Upper lobe of left lung (tissue), 6 donors: ENCODE results near the gene VPS13C. TPM values are rescaled to one million over a fixed set of nuclear protein-coding genes. Genes with fewer than 3 reads are reported as not detected.
A peak's percentile ranks its signal among the peaks of the same experiment; 100 is the strongest.

Experiments used
- ATAC-seq, 2 donors: fragments of 200-7000 bp; cut with Tn5 transposase; one replicate each; pipeline ENCODE4 v1.9.1; 2022; ENCODE audit warnings: mild to moderate bottlenecking in 2 of 2, moderate library complexity in 2 of 2; ENCODE audit not compliant: low FRiP score in 2 of 2
- DNase-seq, 2 donors: peaks; one replicate each; pipeline ENCODE4 v3.0.0-alpha.2; 2019 to 2020
- H3K27ac ChIP-seq, 4 donors: fragments of 200-600 bp; sonication (generic); one replicate each; pipeline ENCODE4 v1.5.1; 2016 to 2019
- H3K27me3 ChIP-seq, 4 donors: fragments of 200-600 bp; sonication (generic); one replicate each; pipeline ENCODE4 v1.5.1; 2017 to 2019
- H3K36me3 ChIP-seq, 4 donors: fragments of 200-600 bp; sonication (generic); one replicate each; pipeline ENCODE4 v1.5.1; 2016 to 2019
- H3K4me1 ChIP-seq, 4 donors: fragments of 200-600 bp; sonication (generic); one replicate each; pipeline ENCODE4 v1.5.1; 2018 to 2019
- H3K4me3 ChIP-seq, 4 donors: fragments of 200-600 bp; sonication (generic); one replicate each; pipeline ENCODE4 v1.5.1; 2017 to 2019; ENCODE audit warnings: mild to moderate bottlenecking in 2 of 4, moderate library complexity in 1 of 4
- H3K9me3 ChIP-seq, 4 donors: fragments of 200-600 bp; sonication (generic); one replicate each; pipeline ENCODE4 v1.5.1; 2018 to 2019
- EP300 ChIP-seq, 4 donors: sonication (generic); formaldehyde crosslinking; IDR thresholded peaks; one replicate each; pipeline ENCODE4 v1.5.1; 2017; ENCODE audit warnings: antibody characterized with exemption in 4 of 4, control low read depth in 2 of 4
- POLR2A ChIP-seq, 4 donors: fragments of 450-650 bp; IDR thresholded peaks; one replicate each; pipeline ENCODE4 v1.5.1; 2016 to 2017; ENCODE audit warnings: antibody characterized with exemption in 4 of 4, mild to moderate bottlenecking in 2 of 4
- POLR2AphosphoS5 ChIP-seq, 2 donors: sonication (generic); formaldehyde crosslinking; IDR thresholded peaks; one replicate each; pipeline ENCODE4 v1.5.1; 2017; ENCODE audit warnings: antibody characterized with exemption in 2 of 2
- WGBS, 2 donors: methylation state at CpG; one replicate each; pipeline ENCODE4 v1.1.5; 2017 to 2018; 5-methylcytosine and 5-hydroxymethylcytosine counted together
- total RNA-seq, 6 donors: library from RNA; depleted of rRNA in 4 of 6; stranded (reverse); fragments of >200 nt in 4 of 6; gene quantifications; one replicate each; pipeline versions ENCODE4 v1.1.0 to v1.2.1, GENCODE V29; 2016 to 2021
- TF ChIP-seq, protein P1 (sequence below), 6 experiments: fragments of 450-650 bp in 4 of 6; fragments of 200-600 bp in 2 of 6; sonication (generic) in 2 of 6; IDR thresholded peaks; one replicate each; pipeline ENCODE4 v1.5.1; 2016 to 2019; ENCODE audit warnings: antibody characterized with exemption in 6 of 6
- donor health status: DM: no; HTN: no; CAD: no; lungs with moderate emphysema.
- donor health status: DM: no; HTN: yes; CAD: no; lungs with severe emphysema.

Gene VPS13C
- total RNA-seq, 6 donors from 2014 or later = 73.7 to 180 (median 97.4) TPM

DNA sequence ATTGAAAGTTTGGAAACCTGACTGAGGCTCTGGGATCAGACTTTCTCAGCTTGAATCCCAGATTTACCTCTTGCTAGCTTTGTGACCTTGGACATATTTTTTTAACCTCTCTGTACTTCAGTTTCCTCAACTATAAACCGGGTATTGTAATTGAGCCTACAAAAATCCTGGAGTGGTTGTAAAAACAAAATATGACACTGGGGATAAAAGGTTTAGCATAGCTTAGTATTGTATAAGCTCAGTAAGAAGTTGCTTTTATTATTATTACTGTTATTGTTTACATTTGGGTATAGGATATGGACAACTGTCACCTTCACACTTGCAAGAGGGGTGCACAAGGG lies 28.1 kb upstream of the VPS13C start:
- Histone ChIP-seq H3K9me3 (no peaks in the 10 kb centered on the region), H3K4me3 (no peak overlapping the region), H3K36me3 (no peaks in the 10 kb centered on the region), H3K27ac (no peak overlapping the region), H3K27me3 (no peaks in the 10 kb centered on the region), H3K4me1 (no peaks in the 10 kb centered on the region)
- WGBS, 2 donors = 61 to 66% methylated on average over 1 of the region's 1 CpG
- TF ChIP-seq, protein P1, sequence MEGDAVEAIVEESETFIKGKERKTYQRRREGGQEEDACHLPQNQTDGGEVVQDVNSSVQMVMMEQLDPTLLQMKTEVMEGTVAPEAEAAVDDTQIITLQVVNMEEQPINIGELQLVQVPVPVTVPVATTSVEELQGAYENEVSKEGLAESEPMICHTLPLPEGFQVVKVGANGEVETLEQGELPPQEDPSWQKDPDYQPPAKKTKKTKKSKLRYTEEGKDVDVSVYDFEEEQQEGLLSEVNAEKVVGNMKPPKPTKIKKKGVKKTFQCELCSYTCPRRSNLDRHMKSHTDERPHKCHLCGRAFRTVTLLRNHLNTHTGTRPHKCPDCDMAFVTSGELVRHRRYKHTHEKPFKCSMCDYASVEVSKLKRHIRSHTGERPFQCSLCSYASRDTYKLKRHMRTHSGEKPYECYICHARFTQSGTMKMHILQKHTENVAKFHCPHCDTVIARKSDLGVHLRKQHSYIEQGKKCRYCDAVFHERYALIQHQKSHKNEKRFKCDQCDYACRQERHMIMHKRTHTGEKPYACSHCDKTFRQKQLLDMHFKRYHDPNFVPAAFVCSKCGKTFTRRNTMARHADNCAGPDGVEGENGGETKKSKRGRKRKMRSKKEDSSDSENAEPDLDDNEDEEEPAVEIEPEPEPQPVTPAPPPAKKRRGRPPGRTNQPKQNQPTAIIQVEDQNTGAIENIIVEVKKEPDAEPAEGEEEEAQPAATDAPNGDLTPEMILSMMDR (IDR thresholded peaks at IDR 0.05) = no peak
- TF ChIP-seq POLR2A (IDR thresholded peaks at IDR 0.05) (no peak), EP300 (IDR thresholded peaks at IDR 0.05) (no peak), POLR2AphosphoS5 (IDR thresholded peaks at IDR 0.05) (no peak)
- DNase-seq = no peak
- ATAC-seq = no peak

DNA sequence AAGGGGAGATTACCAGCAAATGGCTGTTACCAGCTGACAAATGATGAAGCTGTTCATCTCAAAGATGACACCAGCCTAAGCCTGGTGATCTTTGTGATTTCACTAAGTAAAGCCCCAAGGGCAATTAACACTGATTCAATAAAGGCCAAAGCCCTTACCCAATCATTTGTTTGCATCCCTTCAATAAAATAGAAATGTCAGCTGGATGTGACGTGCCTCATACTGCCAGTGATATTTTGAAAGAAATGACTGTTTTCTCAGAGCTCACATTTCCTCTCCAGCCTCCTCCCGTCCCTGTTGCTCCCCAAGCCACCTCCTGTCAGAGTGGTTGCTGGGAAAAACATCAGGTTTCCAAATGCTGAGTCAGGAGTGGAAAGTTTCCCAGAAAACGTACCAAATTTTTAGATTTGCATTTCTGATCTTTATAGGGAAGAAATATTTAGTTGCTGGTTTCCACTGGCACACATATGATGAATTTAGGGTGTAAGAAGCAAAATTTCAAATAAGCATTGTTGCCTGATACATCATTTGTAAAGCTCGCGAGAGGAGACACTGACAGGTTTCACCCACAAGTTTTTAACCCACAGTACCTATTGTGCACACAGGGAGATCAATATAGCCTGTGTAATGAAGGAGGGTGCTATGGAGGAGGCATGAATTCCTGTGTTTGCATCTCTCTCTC lies 27.6 kb upstream of the VPS13C start:
- H3K27ac ChIP-seq = no peak overlapping the region
- no peak for ATAC-seq
- TF ChIP-seq POLR2AphosphoS5 (IDR thresholded peaks at IDR 0.05) = peak in 1 of 2 donors; percentile 39
- peak in 1 of 4 donors; percentile 10 for TF ChIP-seq EP300 (IDR thresholded peaks at IDR 0.05)
- no peak for TF ChIP-seq POLR2A (IDR thresholded peaks at IDR 0.05)
- H3K27me3 ChIP-seq = no peaks in the 10 kb centered on the region
- H3K4me1 ChIP-seq = no peaks in the 10 kb centered on the region
- no peaks in the 10 kb centered on the region for H3K9me3 ChIP-seq
- 47 to 50% methylated on average over 5 of the region's 5 CpGs for WGBS, 2 donors
- no peak for DNase-seq
- no peak overlapping the region for H3K4me3 ChIP-seq
- H3K36me3 ChIP-seq = no peaks in the 10 kb centered on the region

DNA sequence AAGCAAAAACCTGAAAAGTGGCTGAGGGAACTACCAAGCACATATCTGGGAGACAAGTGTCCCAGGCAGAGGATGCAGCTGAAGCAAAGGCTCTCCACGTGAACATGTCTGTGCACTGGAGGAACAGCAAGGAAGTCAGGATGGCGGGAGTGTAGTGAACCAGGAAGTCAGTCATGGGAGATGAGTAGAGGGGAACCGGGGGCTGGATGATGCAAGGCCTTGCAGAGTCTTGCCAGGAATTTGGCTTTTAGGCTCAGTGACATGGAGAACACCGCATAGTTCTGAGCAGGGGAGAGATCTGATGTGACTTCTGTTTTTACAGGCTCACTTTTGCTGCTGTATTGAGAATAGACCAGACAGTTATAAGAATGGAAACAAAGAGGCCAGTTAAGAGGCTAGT lies 25.5 kb upstream of the VPS13C start:
- no peak overlapping the region for H3K27ac ChIP-seq
- TF ChIP-seq EP300 (IDR thresholded peaks at IDR 0.05) = no peak
- no peak for TF ChIP-seq POLR2AphosphoS5 (IDR thresholded peaks at IDR 0.05)
- TF ChIP-seq, protein P1 (IDR thresholded peaks at IDR 0.05) = no peak
- TF ChIP-seq POLR2A (IDR thresholded peaks at IDR 0.05) = no peak
- peak in 1 of 2 donors; percentile 24 for DNase-seq
- no peaks in the 10 kb centered on the region for H3K9me3 ChIP-seq
- no peak overlapping the region for H3K4me3 ChIP-seq
- H3K4me1 ChIP-seq = no peaks in the 10 kb centered on the region
- ATAC-seq = no peak
- H3K27me3 ChIP-seq = no peaks in the 10 kb centered on the region
- H3K36me3 ChIP-seq = no peaks in the 10 kb centered on the region
- WGBS, 2 donors = 55 to 63% methylated on average over 4 of the region's 4 CpGs

DNA sequence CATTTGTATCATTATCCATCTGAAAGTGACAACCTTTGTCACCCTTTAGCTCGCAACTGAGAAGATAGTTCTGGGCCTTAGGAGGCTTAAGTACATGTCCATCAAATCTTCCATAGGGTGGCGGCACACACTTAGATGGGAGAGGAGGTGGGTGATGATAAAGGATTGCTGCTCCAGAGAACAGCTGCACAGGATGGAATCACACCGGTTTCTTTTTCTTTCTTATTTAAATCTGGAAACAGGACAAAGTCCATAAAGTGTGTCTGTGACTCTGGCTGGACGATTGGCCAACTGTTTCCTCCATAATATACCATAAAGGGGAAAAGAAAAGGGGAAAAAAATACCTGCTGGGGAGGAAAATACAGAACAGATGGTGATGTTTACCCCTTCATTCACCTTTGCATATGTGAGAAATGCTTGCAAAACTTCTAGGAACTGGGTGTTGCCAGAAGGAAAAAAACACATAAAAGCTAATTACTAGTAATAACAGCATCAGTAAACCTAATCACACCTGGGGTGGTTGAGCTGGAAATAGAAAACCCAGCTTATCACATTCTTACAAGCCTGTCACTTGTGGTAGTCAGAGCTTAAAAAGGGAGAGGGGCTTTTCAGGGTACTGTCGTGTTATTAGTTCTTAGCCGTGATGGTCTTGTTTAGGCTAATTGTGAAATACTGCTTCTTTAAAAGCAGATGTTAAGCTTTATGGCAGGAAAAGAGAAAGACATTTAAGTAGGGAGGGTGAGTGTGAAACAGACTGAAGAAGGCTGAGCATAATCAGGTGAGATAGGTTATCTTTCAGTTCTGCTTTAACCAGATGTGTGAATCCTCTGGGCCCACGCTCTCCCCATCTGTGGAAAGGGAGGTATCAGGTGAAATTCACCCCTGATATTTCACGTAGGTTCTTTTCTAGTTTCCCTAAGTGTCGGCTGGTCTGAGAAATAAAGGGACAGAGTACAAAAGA lies 23.2 kb upstream of the VPS13C start:
- H3K9me3 ChIP-seq = no peaks in the 10 kb centered on the region
- no peaks in the 10 kb centered on the region for H3K36me3 ChIP-seq
- no peak overlapping the region for H3K27ac ChIP-seq
- no peak overlapping the region for H3K4me3 ChIP-seq
- H3K27me3 ChIP-seq = no peaks in the 10 kb centered on the region
- ATAC-seq = no peak
- WGBS, 2 donors = 82 to 87% methylated on average over 9 of the region's 9 CpGs
- TF ChIP-seq POLR2A (IDR thresholded peaks at IDR 0.05) = no peak
- TF ChIP-seq, protein P1 (IDR thresholded peaks at IDR 0.05) = no peak
- no peak for TF ChIP-seq EP300 (IDR thresholded peaks at IDR 0.05)
- TF ChIP-seq POLR2AphosphoS5 (IDR thresholded peaks at IDR 0.05) = no peak
- DNase-seq = no peak
- no peaks in the 10 kb centered on the region for H3K4me1 ChIP-seq

DNA sequence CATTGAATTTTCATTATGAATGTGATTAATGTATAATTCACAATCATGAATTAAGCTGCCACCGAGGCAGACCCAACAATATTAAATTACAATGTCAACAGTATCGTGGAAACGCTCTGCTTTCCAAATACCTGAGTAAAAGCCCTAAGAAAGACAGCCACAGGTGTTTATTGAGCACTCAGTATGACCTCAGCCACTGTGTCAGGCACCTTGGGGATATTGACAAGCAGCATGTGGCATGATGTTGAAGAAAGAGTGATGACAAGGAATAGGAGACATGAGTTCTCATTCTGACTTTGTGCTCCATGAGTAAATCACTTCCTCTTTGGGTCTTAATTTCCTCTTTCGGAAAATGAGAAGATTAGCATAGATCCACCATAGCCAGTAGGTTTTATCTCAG lies 19.3 kb upstream of the VPS13C start:
- H3K4me3 ChIP-seq = no peak overlapping the region
- H3K27ac ChIP-seq = no peak overlapping the region
- TF ChIP-seq EP300 (IDR thresholded peaks at IDR 0.05) = no peak
- TF ChIP-seq POLR2A (IDR thresholded peaks at IDR 0.05) = no peak
- TF ChIP-seq POLR2AphosphoS5 (IDR thresholded peaks at IDR 0.05) = no peak
- TF ChIP-seq, protein P1 (IDR thresholded peaks at IDR 0.05) = no peak
- no peaks in the 10 kb centered on the region for H3K36me3 ChIP-seq
- ATAC-seq (no peak), DNase-seq (no peak)
- no peaks in the 10 kb centered on the region for H3K4me1 ChIP-seq
- 76 to 89% methylated on average over 4 of the region's 4 CpGs for WGBS, 2 donors
- no peaks in the 10 kb centered on the region for H3K27me3 ChIP-seq
- no peaks in the 10 kb centered on the region for H3K9me3 ChIP-seq
